ENCODE measurements around the gene ZNF562.

DNA sequence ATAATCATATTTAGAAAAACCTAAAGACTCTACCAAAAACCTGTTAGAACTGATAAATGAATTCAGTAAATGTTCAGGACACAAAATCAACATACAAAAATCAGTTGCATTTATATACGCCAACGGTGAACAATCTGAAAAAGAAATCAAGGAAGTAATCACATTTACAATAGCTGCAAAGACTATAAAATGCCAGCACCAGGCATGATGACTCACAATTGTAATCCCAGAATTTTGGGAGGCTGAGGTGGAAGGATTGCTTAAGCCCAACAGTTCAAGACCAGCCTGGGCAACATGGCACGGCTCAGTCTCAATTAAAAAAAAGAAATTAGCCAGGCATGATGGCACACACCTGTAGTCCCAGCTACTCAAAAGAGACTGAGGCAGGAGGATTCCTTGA is 7.0 kb downstream of the ZNF562 start:
- TF ChIP-seq, protein P1, sequence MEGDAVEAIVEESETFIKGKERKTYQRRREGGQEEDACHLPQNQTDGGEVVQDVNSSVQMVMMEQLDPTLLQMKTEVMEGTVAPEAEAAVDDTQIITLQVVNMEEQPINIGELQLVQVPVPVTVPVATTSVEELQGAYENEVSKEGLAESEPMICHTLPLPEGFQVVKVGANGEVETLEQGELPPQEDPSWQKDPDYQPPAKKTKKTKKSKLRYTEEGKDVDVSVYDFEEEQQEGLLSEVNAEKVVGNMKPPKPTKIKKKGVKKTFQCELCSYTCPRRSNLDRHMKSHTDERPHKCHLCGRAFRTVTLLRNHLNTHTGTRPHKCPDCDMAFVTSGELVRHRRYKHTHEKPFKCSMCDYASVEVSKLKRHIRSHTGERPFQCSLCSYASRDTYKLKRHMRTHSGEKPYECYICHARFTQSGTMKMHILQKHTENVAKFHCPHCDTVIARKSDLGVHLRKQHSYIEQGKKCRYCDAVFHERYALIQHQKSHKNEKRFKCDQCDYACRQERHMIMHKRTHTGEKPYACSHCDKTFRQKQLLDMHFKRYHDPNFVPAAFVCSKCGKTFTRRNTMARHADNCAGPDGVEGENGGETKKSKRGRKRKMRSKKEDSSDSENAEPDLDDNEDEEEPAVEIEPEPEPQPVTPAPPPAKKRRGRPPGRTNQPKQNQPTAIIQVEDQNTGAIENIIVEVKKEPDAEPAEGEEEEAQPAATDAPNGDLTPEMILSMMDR (IDR thresholded peaks at IDR 0.05; ENCODE audit: extremely low read depth in 1 of 2, insufficient read depth in 1 of 2, low read depth in 1 of 2, low read length in 2 of 2): no peak
- TF ChIP-seq EZH2 (IDR thresholded peaks at IDR 0.05; ENCODE audit: borderline replicate concordance, low read depth, low read length, severe bottlenecking) (no peak), POLR2A (IDR thresholded peaks at IDR 0.05; ENCODE audit: low read depth, low read length) (no peak), MYC (IDR thresholded peaks at IDR 0.05; ENCODE audit: low read depth, low read length) (no peak)

All from endothelial cell of umbilical vein (primary cell).